ENCODE data around the gene PCK1.

Gene PCK1

DNA sequence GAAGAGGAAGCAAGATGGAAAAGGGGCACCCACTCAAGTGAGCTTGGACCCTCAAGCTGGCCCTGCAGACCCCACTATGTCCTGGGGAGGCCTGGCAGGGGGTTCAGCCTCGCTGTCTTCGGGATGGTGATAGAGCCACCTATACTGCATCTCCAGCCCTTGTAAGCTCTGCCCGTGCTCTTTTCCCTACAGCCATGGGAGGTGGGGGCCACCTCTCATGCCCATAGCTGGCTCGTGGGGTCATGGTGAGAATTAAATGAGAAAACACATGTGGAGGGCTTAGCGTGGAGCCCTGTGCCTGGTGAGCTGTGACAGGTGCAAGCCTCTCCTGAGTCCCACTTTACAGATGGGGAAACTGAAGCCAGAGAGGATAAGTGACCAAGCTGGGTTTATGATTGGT lies 27.7 kb downstream of the PCK1 start:
- DNase-seq (ENCODE audit: low read depth, low spot score) = no peak

DNA sequence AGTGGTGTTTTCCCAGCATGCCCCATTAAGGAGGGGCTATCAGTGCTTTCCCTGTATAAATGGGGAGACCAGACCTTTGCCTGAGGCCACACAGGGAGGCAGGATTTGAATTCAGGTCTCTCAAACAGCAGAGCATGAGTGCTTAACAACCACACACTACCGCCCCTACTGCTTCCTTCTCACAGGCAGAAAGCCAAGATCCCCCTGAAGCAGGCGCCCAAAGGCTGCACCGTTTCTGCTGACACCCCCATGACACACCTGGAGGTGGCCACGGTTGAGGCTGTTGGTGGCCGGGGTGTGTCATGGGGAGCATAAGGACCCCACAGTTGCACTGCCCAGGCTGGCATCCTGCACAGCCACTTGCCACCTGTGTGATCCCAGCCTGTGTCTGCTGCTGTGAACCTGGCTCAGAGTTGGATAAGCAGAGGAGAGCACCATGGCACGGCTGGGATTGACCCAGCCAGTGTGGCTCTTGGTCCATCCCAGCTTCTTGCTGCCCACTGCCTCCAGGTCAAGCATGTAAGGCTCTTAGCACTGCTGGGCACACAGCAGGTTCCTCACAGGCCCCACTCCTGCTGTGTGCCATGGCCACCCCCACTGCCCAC lies 28.3 kb downstream of the PCK1 start:
- DNase-seq (ENCODE audit: low read depth, low spot score) = no peak

DNA sequence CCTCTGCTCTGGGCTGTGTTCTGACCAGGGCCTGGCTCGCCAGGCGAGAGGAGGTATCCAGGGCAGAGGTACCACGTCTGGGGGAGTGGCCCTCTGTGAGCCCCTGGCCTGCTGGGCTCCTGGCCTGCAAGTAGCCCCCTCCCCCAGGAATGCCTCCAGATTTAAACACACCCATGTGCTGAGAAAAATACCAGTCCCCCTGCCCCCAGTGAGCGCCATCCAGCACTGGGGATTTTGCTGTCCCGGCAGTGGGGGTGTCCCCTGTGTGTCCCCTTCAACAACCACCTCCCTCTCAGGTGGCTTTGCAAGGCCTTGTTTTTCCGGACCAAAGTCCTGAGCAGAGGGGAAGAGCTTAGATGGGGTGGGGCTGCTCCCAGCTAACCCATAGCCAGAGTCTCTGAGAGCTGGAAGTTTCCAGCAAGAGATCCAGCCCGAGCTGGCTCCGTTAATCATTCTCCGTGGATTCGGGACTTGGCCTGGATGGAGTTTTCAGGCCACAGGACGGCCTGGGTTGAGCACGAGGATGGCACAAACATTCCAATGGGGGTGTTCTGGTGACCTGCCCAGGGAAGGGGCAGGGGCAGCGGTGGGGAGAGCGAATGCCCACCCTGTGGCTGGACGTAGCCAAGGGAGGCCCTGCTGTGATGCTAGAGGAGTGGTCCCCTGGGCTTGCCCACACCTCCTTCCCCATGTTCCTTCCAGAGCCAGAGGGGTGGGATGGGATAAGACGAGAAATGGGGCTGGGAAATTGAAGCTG lies 29.0 kb downstream of the PCK1 start:
- no peak for DNase-seq (ENCODE audit: low read depth, low spot score)

GRCh38 chr20:57590485-57591288 lies 29.8 kb downstream of the PCK1 start:
- DNase-seq (ENCODE audit: low read depth, low spot score) = no peak

GRCh38 chr20:57591289-57592229 lies 30.6 kb downstream of the PCK1 start:
- no peak for DNase-seq (ENCODE audit: low read depth, low spot score)

DNA sequence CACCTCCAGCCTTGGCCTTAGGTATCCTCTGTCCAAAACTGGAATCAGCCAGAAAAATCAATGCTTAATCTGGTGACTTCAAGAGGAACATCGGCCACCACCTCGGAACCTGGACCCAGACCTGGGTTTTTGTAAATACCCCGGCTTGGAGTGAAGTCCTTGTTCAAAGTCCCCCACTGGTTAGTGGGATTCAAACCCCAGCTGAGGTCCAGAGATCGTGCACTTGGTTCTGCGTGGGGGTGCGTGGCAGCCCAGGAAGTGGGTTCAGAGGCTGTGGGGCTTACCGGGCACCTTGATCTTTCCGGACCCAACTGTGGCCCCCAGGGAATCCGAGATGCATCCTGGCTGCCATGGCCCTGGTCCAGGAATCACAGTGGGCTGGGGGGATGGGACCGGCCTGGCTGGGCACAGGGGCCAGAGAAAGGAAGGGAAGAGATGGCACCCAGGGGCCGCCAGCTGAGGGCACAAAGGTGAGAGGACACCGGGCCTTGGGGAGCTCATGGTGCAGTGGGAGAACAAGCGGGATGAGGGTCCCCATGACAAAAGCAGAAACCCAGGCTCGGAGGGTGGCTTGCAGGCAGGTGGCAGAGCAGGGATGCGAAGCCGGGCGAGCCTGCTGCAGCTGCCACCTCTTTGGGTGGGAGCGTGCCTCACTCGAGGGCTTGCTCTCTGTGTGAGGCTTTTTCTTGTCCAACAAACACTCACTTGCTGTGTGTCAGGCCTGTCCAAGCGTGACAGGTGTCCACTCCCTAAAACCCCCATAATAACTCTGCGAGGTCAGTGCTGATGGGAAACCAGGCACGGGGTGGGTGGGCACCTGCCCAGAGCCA lies 31.6 kb downstream of the PCK1 start:
- DNase-seq (ENCODE audit: low read depth, low spot score) = no peak

DNA sequence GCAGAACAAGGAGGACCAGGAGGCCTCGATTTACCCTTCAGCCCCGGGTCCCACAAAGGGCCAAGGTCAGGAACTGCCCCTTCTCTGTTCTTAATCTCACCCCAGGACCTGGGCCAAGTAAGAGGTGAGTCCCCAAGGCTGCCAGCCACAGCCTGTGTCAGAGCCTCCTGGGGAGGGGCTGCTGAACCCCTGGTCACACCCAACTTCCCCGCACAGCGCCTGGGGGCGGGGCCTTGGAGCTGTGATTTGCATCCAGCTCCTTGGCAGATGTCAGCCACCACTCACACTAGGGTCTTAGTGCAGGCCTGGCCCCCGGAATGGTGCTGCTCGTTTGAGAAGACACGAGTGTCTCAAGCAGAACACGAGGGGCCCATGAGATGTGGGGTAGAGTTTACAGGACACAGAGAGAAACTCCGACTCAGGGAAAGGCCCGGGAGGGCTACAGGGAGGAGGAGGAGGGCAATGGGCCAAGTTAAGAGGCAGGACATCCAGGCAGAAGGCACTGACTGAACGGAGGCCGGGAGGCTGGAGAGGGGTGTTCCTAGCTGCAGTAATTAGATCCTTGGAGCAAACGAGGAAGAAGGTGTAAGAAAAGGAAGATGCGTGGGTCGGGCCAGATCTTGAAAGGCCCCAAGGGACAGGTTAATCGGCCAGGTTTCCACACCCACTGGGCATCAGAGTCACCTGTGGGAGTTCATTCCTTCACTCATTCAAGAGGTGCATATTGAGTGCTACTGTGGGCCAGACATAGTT lies 32.4 kb downstream of the PCK1 start:
- DNase-seq (ENCODE audit: low read depth, low spot score) = no peak

DNA sequence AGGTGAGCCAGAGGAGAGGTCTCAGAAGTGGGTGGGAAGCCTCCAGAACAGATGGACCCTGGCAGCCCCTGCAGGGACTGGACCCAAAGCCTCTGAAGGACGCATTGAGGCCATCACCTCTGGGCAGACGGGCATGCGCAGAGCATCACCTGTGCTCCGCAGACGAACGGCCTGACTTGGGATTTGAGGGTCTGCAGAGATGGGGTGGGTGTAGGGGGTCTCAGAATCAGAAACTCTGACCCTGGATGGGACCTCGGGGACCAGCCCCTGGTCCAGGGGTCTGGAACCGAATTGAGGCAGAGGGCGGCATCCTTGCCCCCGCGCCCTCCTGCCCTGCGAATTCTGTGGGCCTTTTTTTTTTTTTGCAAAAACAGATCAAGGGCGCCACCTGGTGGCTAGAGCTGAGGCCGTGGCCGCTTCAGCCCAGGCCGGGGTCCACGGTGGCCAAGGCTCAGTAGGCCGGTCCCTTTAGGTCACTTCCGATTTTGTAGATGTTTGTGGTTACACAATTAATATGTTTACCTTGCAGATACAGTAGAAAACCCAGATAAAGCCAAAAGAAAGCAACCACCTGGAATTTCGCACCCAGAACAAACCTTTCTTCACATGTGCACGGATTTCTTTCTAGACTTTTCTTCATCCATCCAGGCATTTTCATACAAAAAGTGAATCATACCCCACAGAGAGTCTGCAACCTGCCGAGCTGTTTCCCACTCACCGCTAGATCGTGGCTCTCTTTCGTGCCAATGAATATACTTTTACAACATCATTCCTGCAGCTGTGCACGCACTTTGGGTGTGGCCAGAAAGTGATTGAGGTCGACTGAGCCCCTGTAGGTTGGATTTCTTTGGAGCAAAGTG lies 33.4 kb downstream of the PCK1 start:
- no peak for DNase-seq (ENCODE audit: low read depth, low spot score)

- no peak for DNase-seq (ENCODE audit: low read depth, low spot score)
Observed at GRCh38 chr20:57595041-57596030, 34.4 kb downstream of the PCK1 start.

DNA sequence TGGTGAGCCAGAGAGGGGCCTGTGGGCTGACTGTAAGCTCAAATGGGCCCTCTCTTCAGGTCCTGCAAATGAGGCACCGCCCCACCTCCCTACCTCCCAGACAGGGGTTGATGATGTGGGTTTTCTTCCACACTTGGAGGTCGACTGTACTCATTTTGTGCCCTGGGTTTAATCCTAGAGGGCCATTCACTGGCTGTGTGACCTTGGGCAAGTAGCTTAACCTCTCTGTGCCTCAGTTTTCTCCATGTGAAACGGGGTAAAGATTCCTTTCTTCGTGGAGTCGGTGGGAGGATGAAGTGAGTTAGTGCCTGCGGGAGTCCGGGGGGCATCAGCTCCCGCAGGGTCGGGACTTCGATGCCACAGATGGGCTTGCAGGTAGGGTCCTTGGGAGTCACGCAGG lies 35.4 kb downstream of the PCK1 start:
- no peak for DNase-seq (ENCODE audit: low read depth, low spot score)

DNA sequence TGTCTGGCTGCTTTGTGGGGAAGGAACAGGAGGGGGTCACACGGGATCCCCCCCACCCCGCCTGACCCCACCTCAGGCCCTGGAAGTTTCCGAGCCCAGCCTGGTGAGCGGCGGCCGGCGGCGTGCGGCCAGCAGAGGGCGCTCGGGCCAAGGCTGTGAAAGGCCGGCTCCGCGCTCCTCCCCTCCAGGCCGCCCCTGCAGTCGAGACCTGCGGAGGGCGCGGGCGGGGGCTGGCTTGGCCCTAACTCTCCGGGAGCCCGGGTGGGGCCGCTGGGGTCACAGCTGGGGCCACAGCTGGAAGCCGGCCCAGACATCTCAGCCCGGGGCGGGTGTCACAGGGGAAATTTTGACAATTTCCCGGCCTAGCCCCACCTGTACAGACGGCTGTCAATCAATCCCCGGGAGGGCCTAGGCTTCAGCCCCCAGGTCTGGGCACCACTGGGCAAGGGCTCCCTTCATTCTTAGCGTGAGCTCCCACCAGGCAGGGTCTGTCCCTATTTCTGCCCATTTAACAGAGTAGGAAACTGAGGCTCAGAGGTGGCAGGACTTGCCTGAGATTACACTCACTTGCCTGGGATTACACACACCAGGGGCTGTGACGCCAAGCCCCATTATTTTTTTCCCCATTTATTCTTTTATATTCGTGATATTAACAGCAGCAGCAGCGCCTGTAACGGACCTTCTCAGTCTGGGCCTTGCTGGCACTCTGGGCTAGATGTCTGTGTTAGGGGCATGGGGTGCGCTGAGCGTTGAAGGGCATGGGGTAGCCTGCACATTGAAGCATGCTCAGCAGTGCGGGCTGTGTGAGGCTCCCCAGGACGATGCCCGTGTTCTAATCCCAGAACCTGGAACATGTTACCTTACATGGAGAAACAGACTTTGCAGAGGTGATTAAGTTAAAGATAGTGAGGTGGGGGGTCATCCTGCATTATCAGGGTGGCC lies 36.4 kb downstream of the PCK1 start:
- DNase-seq (ENCODE audit: low read depth, low spot score) = no peak

- DNase-seq (ENCODE audit: low read depth, low spot score) = no peak
Observed at GRCh38 chr20:57598060-57598459, 37.1 kb downstream of the PCK1 start.

DNA sequence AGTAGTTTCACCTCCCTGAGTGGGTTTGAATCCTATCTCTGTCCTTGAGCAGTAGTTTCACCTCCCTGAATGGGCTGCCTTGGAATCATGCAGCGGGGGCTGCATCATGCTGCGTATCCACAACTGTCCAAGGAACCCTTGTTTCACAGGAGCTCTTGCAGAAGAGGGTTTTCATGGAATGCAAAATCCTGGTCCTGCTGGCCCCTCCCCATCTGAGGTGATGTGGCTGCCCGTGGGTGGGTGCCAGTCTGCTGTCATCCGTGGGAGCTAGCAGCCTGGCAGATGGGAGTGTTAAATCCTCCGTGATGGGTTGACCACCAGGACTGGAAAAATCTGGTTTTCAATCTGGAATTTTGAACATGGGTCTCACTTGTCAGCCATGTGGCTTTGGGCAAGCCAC lies 37.6 kb downstream of the PCK1 start:
- no peak for DNase-seq (ENCODE audit: low read depth, low spot score)

- no peak for DNase-seq (ENCODE audit: low read depth, low spot score)
Observed at GRCh38 chr20:57600320-57601210, 39.7 kb downstream of the PCK1 start.

GRCh38 chr20:57601211-57601570 lies 40.3 kb downstream of the PCK1 start:
- DNase-seq (ENCODE audit: low read depth, low spot score) = no peak

DNA sequence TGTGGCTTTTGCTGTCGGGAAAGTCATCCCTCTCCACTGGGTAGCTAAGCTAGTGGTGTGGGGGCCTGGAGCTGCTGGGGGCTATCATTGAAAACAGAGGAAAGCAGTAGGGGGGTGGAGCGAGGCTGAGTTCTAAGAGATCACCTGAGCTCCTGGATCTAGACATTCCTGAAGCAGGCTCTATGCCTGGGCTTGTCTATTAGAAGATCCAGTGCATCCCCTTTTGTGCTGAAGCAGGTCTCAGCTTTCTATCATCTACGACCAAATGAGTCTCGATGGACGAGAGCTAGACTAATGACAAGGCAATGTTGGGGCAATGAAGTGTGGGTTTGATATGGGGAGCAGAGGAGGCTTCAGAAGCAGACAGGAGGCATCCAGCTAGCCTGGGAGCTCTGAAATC lies 40.8 kb downstream of the PCK1 start:
- DNase-seq (ENCODE audit: low read depth, low spot score) = no peak

All from iPS DF 19.7 (cell line).